GM21717 (cell line): ENCODE measurements around the gene KIF1B.
"Not testable (repeated sequence)": the region's sequence is repeated elsewhere in the genome, so short reads cannot be mapped to it uniquely, and the experiment has no call there.

Source experiments
- ATAC-seq: cut with Tn5 transposase; IDR thresholded peaks from one replicate; pipeline ENCODE4 v1.9.1; 2021; ENCODE audit warnings: mild to moderate bottlenecking, moderate library complexity; ENCODE audit not compliant: unreplicated experiment

The KIF1B gene

DNA sequence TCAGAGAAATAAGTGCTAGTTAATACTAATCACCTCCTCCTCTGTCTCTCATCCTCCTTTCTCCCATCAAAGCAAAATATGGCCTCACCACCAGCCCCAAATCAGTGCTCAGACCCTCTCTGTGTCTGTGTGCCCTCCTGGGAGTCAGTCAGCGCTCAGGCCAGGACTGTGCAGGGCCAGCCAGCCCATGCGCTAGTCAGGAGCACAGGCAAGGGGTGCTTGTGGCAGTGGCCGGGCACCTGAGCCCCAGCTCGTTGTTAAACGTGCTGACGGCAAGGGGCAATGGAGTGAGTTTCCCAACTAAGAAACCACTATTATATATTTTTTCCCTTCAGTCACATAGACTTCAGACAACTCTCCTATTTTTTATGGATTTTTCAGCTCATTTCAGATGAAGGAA lies 169.3 kb downstream of the KIF1B start:
- ATAC-seq, result no peak

DNA sequence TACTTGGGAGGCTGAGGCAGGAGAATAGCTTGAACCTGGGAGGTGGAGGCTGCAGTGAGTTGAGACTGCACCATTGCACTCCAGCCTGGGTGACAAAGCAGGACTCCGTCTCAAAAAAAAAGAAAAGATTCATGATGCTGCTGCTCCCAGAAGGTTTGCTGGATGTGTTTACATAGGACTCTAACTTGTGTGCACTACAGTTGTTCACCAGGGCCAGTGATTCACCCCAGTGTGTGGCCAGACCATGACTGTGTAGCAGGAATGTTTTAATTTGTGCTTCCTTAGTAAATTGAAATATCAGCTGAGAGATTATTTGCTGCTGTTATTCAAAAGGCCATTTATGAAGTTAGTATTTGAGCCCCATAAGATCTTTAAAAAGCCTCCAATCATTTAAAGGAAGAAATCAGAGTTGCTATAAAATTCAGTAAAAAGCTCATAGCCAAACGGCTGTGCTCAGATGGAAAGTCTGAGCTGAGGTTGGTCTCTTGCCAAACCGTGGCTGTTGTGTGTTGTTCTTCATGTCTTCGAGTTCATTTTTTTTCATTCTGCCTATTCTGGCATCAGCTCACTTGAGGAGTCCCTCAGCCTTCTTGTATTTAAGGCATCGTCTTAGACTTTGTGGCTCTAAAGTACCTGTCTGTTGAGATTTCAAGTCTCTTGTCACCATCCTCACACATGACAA lies 170.4 kb downstream of the KIF1B start:
- ATAC-seq, result no peak

DNA sequence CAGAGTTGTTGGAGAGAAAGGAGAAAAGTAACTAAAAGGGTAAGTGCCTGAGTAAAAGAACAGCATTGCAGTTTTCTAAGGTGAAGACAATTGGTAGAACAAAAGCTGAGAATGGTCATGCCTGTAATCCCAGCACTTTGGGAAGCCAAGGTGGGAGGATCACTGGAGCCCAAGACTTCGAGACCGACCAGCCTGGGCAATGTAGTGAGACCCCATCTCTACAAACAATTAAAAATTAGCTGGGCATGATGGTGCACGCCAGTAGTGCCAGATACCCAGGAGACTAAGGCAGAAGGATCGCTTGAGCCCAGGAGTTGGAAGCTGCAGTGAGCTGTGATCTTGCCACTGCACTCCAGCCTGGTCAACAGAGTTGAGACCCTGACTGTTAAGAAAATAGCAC lies 173.3 kb downstream of the KIF1B start:
- ATAC-seq, result no peak

DNA sequence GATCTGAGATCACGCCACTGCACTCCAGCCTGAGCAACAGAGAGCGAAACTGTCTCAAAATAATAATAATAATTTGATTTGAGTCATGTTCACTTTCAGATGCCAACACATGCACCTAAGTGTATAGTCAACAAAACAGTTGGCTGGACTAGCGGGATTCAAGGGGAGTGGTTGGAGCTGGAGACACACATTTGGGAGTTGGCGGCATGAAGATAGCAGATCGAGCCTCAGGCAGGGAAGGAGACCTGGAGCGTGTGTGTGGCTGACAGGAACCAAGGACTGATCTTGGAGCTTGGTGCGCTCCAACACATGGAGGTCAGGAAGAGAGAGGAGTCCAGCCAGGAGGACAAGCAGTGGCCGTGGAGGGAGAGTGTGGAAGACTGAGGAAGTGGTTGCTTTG lies 173.8 kb downstream of the KIF1B start:
- ATAC-seq, result no peak

DNA sequence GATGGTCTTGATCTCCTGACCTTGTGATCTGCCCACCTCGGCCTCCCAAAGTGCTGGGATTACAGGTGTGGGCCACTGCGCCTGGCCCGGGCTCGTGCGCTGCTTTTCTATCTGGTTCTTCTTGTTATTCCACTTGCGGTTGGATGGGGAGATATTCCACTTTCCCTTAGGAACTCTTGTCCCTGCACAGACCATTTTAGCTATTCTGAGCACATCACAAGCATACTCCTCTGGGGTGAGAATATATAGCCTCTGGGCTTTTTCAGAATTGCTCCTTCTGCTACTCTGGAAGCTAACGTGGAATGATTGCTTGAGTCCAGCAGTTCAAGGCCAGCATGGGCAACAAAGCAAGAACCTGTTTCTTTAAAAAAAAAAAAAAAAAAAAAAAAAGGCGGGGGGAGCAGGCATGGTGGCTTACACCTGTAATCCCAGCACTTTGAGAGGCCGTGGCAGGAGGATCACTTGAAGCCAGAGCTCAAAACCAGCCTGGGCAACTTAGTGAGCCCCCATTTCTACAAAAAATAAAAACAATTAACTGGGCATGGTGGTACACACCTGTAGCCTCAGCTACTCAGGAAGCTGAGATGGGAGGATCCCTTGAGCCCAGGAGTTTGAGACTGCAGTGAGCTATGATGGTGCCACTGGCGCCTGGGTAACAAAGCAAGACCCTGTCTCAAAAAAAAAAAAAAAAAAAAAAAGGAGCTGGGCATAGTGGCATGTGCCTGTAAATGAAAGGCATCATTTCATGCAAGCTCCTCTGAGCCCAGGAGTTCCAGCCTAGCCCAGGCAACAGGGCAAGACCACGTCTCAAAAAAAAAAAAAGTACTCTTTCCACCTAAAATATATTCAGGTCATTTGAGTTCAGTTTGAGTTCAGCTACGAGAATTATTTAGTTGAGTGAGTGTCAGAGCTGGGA lies 176.6 kb downstream of the KIF1B start:
- ATAC-seq, result no peak

DNA sequence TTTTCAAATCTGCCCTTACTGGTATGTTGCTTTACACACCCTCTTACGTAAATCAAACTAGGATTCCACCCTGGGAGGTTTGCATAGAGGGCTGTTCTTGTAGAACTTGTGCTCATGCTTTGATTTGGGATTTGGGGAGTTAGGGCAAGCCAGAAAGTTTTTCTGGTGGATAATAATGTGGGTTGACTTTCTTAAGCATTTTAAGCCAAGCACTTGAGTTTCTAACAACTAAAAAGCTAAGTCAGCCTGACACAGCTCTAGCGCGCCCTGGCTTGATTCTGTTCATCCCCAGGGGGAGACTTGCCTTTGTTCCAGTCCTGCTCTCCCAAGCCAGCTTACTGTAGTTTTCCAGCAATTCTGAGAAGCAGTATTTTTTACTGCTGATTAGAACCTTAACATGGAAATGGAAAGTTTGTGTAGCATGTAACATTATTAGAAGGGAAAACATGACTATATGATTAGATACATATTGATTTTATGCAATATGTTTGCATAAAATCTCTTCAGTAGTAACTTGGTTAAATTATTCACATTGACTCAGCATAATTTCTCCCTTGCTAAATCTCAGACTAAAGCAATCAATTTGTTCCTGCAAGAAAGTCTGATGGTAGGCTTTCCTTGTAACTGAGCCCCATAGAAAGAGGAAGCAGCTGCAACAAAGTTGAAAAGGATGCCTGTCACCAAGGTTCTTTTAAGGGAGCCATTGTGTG lies 177.5 kb downstream of the KIF1B start:
- ATAC-seq, result no peak

DNA sequence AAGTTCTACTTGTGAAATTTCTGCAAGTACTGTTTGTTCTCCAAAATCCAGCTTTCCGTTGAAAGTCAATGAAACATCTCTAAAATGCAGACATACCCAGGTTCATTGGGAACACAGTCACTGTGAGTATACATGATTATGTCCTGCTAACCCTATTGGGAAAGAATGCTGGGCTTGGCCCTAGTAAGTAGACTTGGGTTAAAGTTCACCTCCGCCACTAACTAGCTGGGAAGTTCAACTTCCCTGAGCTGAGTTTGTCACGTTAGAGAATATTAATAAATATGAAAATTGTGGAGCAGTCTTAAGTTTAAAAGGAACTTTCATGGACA lies 178.0 kb downstream of the KIF1B start:
- ATAC-seq, result no peak

DNA sequence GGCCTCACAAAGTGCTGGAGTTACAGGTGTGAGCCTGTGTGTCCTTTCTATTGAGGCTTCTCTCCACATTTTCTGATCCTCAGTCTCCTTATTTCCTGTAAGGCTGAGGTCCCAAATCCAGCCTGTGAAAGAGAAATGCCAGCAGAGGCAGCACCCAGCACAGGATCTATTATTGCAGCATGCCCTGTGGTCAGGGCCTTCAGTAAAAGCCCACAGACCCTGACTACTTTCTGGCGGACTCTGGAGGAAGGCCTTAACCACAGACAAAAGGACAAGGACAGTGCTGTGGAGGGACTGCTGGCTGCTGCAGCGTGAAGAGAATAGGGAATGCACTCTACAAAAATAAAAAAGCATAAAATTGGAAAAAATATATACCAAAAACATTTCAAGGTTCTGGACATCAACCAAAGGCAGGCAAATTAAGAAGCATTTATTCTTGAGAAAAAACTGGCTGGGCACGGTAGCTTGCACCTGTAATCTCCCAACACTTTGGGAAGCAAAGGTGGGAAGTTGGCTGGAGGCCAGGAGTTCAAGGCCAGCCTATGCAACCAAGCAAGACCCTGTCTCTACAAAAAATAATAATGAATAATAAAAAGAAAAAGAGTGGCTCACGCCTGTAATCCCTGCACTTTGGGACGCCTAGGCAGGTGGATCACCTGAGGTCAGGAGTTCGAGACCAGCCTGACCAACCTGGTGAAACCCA lies 179.1 kb downstream of the KIF1B start:
- ATAC-seq, result no peak

DNA sequence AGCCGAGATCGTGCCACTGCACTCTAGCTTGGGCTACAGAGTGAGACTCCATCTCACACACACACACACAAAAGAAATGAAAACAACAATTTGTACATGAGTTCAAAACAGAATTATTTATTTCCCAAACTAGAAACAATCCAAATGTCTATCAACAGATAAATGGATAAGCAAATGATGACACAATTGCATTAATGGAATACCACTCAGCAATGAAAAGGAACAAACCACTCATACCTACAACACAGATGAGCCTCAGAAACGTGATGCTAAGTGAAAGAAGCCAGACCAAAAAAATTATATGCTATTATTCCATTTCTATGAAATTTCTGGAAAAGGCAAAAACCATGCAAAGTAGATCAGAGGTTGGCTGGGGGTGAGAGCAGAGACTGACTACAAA lies 186.5 kb downstream of the KIF1B start:
- no peak for ATAC-seq

DNA sequence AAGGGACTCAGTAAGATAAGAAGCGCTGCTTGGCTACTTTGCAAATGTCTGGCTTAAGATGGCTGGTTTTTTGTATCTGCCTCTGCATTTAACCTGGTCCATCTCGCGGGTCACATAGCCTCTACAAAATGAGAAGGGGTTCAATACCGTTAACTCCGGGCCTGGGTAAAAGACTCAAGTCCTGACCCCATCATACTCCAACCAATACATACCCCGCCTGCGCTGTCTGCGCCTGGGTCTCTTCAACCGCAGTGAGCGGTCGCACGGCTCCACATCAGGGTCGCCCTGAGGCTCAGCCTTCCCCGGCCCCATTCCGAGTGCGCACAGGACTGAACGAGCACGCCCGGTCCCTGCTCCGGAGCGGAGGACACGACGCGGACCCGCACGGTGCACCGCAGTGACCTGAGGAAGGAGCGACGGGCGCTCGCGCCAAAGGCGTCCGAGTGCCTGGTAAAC lies 187.9 kb downstream of the KIF1B start:
- no peak for ATAC-seq

DNA sequence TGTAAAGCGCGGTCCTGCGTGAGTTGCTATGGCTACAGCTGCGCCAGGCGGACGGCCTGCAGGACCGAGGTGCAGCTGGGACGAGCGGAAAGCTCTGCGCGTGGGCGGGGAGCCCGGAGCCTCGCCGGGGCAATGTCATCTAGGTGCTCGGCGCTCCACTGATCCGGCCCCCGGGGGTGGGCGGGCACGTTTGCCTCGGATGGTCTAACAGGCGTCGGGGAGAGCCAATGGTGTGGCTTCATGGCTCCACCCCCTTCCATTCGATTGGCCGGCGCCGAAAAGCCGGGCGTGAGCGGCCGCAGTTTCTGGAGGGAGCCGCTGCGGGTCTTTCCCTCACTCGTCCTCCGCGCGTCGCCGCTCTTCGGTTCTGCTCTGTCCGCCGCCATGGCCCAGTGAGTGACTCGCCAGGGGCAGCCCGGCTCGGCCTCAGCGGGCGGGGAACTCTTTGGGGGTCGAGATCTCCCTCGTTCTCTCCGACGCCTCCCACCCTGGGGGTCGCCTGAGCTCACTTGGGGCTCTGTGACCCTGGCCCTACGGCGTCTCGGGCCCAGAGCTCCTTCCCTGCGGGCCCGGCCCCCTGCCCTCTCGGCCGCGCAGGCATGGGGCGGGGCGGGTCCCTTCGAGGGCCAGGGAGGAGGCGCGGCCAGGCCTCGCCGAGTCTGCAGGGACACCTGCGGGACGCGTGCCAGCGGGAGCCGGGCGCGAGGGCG lies 188.5 kb downstream of the KIF1B start, which contains the start of gene PGD:
Gene PGD (plus strand): TSS at position 331 of the 710 bp plus-strand sequence. CDS start 54 bp downstream, at position 385.
- ATAC-seq, result peak; percentile 90

DNA sequence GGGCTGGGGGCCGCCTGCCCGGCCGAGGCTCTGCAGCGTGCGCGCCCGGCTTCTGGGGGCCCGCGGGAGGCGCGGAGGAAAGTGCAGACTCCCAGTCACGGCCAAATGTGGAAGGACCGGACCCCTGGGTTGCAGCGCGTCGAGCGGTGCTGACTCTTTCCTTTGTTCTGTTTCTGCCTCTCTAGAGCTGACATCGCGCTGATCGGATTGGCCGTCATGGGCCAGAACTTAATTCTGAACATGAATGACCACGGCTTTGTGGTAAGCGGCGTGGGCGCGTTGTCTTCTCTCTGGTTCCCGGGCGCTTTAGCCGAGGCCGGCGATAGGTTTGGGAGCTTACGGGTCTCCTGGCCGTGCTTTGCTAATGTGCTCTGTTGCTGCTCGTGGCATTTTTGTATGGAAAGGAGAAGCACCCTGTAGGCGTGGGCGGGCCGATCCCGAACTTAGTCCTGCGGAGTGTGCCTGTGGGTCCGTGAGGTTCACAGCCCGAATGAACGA lies 189.1 kb downstream of the KIF1B start:
- ATAC-seq, result peak; percentile 5

DNA sequence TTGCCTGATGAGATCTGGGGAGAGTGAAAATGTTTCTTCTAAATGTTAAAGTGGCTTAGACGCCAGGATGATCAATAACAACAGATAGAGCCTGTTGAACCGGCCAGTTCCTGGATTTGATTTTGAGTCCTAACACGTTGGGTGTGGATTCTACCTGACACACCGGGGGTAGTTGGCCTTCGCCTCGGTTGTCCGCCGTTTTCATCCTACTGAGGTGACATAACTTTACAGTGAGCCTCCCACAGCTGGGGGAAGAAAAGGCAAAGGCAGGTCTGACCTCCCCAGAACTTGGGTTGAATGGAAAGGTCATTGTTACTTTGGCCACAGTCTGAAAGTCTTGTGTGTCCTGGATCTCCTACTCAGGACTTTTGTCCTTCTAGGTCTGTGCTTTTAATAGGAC lies 189.6 kb downstream of the KIF1B start:
- ATAC-seq, result no peak

DNA sequence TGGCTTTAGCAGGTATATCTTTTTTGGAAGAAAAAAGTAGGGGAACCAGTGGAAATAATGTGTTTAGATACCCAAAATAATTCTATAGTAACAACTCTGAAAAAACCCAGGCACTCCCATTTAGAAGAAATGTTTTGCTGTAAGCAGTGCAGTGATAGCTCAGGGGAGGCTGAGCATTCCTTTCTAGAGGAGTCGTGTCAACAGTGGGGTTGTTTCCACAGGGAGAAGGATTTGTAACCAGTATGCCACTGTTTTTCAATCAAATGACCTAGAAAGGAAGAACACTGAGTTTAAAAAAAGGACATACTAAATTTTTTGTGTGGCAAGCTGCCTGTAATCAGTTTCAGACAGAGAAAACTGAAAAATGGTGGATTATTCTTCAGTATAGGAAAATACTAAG lies 190.9 kb downstream of the KIF1B start:
- ATAC-seq, result no peak

DNA sequence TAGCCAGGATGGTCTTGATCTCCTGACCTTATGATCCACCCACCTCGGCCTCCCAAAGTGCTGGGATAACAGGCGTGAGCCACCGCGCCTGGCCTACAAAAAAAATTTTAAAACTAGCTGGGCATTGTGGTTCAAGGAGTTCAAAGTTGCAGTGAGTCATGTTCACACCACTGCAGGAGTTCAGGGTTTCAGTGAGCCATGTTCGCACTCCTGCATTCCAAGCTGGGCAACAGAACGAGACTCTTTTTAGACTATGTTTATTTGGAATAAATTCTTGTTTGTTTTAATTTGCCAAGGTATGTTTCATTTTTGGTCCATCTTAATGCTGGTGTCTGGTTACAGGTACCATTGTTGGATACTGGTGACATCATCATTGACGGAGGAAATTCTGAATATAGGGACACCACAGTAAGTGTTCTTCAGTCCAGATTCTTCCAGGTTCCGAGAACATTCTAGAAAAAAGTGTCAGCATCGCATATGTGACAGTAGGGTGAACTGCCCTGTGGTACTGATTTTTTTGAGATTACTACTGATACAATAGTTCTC lies 192.4 kb downstream of the KIF1B start:
- no peak for ATAC-seq

DNA sequence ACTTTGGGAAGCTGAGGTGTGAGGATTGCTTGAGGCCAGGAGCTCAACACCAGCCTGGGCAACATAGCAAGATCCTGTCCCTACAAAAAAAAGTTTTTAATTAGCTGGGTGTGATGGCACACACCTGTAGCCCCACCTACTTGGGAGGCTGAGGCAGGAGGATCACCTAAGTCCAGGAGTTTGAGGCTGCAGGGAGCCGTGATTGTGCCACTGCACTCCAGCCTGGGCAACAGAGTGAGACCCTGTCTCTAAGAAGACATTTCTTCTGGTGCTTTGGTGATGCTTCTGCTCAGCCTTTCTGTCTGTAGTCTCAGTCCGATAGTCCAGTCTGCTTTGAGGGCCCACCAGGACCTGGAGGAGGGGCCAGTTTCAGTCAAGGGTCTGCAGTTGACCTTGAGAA lies 196.8 kb downstream of the KIF1B start:
- ATAC-seq, result no peak

DNA sequence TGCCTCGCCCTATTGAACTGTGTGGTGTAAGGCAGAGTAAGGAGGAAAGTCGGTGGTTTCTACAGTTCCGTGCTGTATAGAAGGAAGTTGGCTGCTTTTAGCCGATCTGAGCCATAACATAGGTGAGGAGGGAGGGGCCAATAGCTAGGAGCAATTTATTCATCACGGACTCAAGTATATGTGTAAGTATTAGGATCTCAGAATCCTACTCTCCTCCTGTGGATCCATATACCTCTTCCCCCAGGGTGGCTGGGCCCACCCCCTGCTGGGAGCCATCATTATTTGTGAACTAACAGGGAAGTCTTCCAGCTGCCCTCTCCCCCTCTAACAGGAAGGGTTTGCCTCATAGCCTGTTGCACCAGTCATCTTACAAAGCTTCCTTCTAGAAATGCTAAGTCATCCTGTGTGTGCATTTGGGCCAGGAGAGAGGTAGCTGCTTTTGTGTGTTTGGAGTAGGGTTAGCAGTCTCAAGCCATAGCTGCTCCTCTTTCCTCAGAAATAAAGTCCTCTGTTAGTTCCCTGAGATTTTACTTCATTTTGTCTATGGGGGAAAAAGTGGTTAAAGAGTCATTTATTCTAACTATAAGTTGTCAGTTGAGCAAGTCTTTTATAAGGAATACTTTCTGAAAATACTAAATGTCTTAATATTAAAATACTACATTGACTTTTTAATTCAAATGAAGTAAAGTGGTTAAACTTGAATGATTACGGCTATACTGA lies 205.0 kb downstream of the KIF1B start:
- no peak for ATAC-seq

DNA sequence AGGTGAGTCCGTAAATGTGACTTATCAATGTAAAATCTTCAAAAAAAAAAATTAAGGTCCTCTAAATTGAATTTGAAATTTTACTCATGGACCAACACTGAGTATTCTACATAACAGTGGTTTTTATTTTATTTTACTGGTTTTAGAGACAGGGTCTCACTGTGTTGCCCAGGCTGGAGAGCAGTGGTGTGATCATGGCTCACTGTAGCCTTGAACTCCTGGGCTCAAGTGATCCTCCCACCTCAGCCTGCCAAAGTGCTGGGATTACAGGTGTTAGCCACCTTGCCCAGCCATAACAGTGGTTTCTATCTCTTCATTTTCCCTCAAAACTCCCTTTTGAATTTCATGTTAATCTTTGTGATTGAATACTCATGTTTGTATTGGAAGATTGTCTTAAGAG lies 205.6 kb downstream of the KIF1B start:
- not testable (repeated sequence) for ATAC-seq

DNA sequence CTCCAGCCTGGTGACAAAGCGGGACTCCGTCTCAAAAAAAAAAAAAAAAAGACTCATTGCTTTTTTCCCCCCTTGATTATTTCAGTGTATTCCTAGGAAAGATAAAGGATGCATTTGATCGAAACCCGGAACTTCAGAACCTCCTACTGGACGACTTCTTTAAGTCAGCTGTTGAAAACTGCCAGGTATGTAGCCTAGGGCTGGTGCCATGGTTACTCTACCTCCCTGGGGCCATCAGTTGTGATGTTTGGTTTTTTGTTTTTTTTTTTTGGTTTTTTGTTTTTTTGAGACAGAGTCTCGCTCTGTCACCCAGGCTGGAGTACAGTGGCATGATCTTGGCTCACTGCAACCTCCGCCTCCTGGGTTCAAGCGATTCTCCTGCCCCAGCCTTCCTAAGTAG lies 208.4 kb downstream of the KIF1B start:
- not testable (repeated sequence) for ATAC-seq
